GM10248 (cell line): ENCODE results near the gene ABCA13.

Experiments used
- CTCF ChIA-PET: fragments of 300-600 bp; sonication (Branson Sonifier 250); formaldehyde crosslinking; extraction: SDS; loops from one replicate; lab custom pipeline; 2021; ENCODE audit warnings: antibody characterized with exemption; lab: Yijun Ruan, JAX
- POLR2A ChIA-PET: fragments of 350-650 bp; sonication (Branson Sonifier 250); formaldehyde crosslinking; extraction: SDS; loops from one replicate; lab custom pipeline; 2020; ENCODE audit warnings: antibody characterized with exemption; lab: Yijun Ruan, JAX
- DNase-seq: peaks from one replicate; pipeline ENCODE4 v3.0.0; 2012; ENCODE audit errors: extremely low spot score
- CTCF ChIP-seq: IDR thresholded peaks from 2 replicates; pipeline ENCODE4 v1.5.1; 2012; ENCODE audit warnings: mild to moderate bottlenecking, low read depth; ENCODE audit errors: extremely low read depth, missing control alignments, control extremely low read depth

ABCA13 gene

GRCh38 chr7:48154792-48155413, 16.4 kb upstream of the ABCA13 start:
- peak; percentile 29 for DNase-seq
- ChIA-PET CTCF (interaction anchor here (0.8 to 4.5 kb wide), 21 partner anchors 8 to 311 kb away, joined by 3 to 24 read pairs (median 4); partner anchors contain the start of gene PKD1L1), POLR2A (no interaction called here)
- TF ChIP-seq CTCF = peak; percentile 51

- CTCF ChIA-PET = interaction anchor here (1.2 to 4.5 kb wide), 2 partner anchors 19 to 213 kb away, joined by 3 to 24 read pairs; no protein-coding TSS in a partner anchor
- DNase-seq = no peak
- no peak for TF ChIP-seq CTCF
- POLR2A ChIA-PET = no interaction called here
Measured at GRCh38 chr7:48158404-48158803, 12.9 kb upstream of the ABCA13 start.

GRCh38 chr7:48161407-48162125, 9.7 kb upstream of the ABCA13 start:
- TF ChIP-seq CTCF = no peak
- POLR2A ChIA-PET = no interaction called here
- CTCF ChIA-PET = interaction anchor here (1.2 to 1.5 kb wide), 2 partner anchors 27 to 895 kb away, joined by 3 read pairs; no protein-coding TSS in a partner anchor
- no peak for DNase-seq

GRCh38 chr7:48165157-48165556, 6.1 kb upstream of the ABCA13 start:
- DNase-seq = no peak
- TF ChIP-seq CTCF = no peak
- ChIA-PET CTCF (interaction anchor here (1.2 to 1.8 kb wide), 3 partner anchors 8 to 12 kb away, joined by 3 to 6 read pairs (median 3); no protein-coding TSS in a partner anchor), POLR2A (no interaction called here)

GRCh38 chr7:48168159-48168558, 3.1 kb upstream of the ABCA13 start:
- DNase-seq = no peak
- ChIA-PET POLR2A (no interaction called here), CTCF (interaction anchor here (1.3 to 2.2 kb wide), 2 partner anchors 13 to 17 kb away, joined by 3 to 7 read pairs; no protein-coding TSS in a partner anchor)
- TF ChIP-seq CTCF = no peak

GRCh38 chr7:48170506-48170905, 752 bp upstream of the ABCA13 start:
- DNase-seq = no peak
- ChIA-PET POLR2A (no interaction called here), CTCF (no interaction called here)
- no peak for TF ChIP-seq CTCF
